ENCODE results near the gene IQCF5. TPM values are rescaled to one million over a fixed set of nuclear protein-coding genes. Genes with fewer than 3 reads are reported as not detected.

Gene IQCF5
- total and polyA plus RNA-seq, 4 donors = not detected

- no peak for DNase-seq (ENCODE audit: low spot score)
- Histone ChIP-seq H3K27me3 (ENCODE audit: control insufficient read depth in 4 of 4, insufficient read depth in 4 of 4, low read length in 3 of 4) (peaks cover 0 to 9% (median 0%) of the 10 kb centered on the region in 4 donors), H3K27ac (ENCODE audit: low read depth in 1 of 2, low read length in 2 of 2) (no peak overlapping the region), H3K4me1 (ENCODE audit: control insufficient read depth in 4 of 4, insufficient read depth in 4 of 4, low read length in 3 of 4) (no peaks in the 10 kb centered on the region), H3K4me3 (ENCODE audit: low read depth in 1 of 3, low read length in 3 of 3) (no peak overlapping the region), H3K9ac (ENCODE audit: low read depth in 1 of 2, low read length in 2 of 2) (no peak overlapping the region), H3K36me3 (ENCODE audit: control insufficient read depth in 4 of 4, insufficient read depth in 3 of 4, low read depth in 1 of 4, low read length in 3 of 4) (no peaks in the 10 kb centered on the region), H3K9me3 (ENCODE audit: control insufficient read depth in 4 of 4, low read length in 3 of 4) (no peaks in the 10 kb centered on the region)
- 83% methylated on average over 15 of the region's 15 CpGs for WGBS
- TF ChIP-seq TAF1 (conservative IDR thresholded peaks at IDR 0.05) (no peak), YY1 (IDR thresholded peaks at IDR 0.05) (no peak), JUND (IDR thresholded peaks at IDR 0.05) (no peak), RAD21 (IDR thresholded peaks at IDR 0.05) (no peak), ZBTB33 (IDR thresholded peaks at IDR 0.05) (no peak), SP1 (IDR thresholded peaks at IDR 0.05) (no peak), EGR1 (IDR thresholded peaks at IDR 0.05; ENCODE audit: low read depth in 2 of 2) (no peak), GABPA (IDR thresholded peaks at IDR 0.05 in 1 of 2, conservative IDR thresholded peaks at IDR 0.05 in 1 of 2) (no peak), MAX (IDR thresholded peaks at IDR 0.05) (no peak), FOXA1 (IDR thresholded peaks at IDR 0.05) (no peak), NR2F2 (IDR thresholded peaks at IDR 0.05) (no peak), HNF4A (conservative IDR thresholded peaks at IDR 0.05) (no peak), ATF3 (IDR thresholded peaks at IDR 0.05) (no peak), REST (IDR thresholded peaks at IDR 0.05) (no peak), CTCF (IDR thresholded peaks at IDR 0.05; ENCODE audit: low read depth, low read length, missing input control) (no peak), RXRA (IDR thresholded peaks at IDR 0.05) (no peak)
Measured at GRCh38 chr3:51897391-51897790, 22.0 kb upstream of the IQCF5 start.
